Measurements from ENCODE around the gene TP73.

TP73 gene

DNA sequence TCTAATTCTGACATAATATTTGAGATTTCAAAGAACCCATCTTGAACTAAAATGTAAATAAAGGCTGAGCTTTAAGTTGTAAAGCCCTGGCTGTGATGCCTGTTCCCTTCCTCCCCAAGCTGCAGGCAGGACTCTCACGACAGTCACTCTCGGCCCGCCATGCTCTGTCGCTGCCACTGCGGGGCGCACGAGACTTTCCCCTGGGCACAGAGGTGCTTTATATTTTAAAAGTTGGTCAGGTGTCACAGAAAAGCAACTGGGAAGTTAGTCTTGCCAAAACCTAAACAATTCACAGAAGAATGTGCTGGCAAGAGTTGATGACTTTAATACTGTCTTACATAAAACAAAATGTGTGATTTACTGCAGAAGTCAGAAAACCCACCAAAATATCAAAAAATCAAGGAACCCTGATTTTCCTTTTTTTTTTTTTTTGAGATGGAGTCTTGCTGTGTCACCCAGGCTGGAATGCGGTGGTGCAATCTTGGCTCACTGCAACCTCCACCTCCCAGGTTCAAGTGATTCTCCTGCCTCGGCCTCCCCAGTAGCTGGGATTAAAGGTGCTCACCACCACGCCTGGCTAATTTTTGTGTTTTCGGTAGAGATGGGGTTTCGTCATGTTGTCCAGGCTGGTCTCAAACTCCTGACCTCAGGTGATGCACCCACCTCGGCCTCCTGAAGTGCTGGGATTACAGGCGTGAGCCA, 133.3 kb downstream of the TP73 start:
- FAIRE-seq = no peak
